Brain microvascular endothelial cell (primary cell): Measurements from ENCODE around the gene RBM42.

Experiments used
- DNase-seq: peaks from one replicate; pipeline ENCODE4 v3.0.0-alpha.2; 2020
- H3K27ac ChIP-seq: fragments of 250-450 bp; sonication (Bioruptor Pico); 2 replicates; pipeline ENCODE4 v1.5.1; 2020; ENCODE audit warnings: mild to moderate bottlenecking, moderate library complexity
- H3K27me3 ChIP-seq: fragments of 250-450 bp; sonication (Bioruptor Pico); replicated peaks from 2 replicates; pipeline ENCODE4 v1.5.1; 2020; ENCODE audit warnings: mild to moderate bottlenecking
- H3K36me3 ChIP-seq: fragments of 250-450 bp; sonication (Bioruptor Pico); replicated peaks from 2 replicates; pipeline ENCODE4 v1.5.1; 2020; ENCODE audit warnings: mild to moderate bottlenecking
- H3K4me3 ChIP-seq: 2 replicates; pipeline ENCODE4 v1.5.1; 2011; ENCODE audit warnings: low read depth, mild to moderate bottlenecking, control low read depth, low read length, moderate library complexity
- in situ Hi-C: cut with HindIII; loops from 2 replicates; pipeline ENCODE4 v1.10.0; 2017; ENCODE audit warnings: low sequenced_read_pairs, low pct_ligation_motif_present
- TF ChIP-seq, protein P1 (sequence below): IDR thresholded peaks from 2 replicates; pipeline ENCODE4 v1.5.1; 2011; ENCODE audit warnings: low read depth, mild to moderate bottlenecking, moderate library complexity, low read length, control low read depth, inconsistent platforms; ENCODE audit errors: missing control alignments

RBM42 gene

DNA sequence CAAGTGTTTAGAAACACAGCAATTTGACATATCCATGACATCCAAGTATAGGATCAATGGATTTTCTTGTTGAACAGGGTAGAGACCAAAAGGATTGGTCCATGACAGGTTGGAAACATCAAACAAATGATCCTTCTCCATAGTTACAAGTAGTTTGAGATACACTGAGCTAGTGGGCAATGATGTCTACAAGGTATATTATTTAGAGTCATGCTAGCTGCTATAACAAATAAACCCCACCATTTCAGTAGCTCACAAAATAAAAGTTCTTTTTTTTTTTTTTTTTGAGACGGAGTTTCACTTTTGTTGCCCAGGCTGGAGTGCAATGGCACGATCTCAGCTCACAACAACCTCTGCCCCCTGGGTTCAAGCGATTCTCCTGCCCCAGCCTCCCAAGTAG lies 21.2 kb upstream of the RBM42 start:
- DNase-seq, result no peak
- Histone ChIP-seq H3K27ac (no peak overlapping the region), H3K36me3 (no peaks in the 10 kb centered on the region), H3K4me3 (no peak overlapping the region), H3K27me3 (no peaks in the 10 kb centered on the region)
- in situ Hi-C loops, result no loop called here
- TF ChIP-seq, protein P1, sequence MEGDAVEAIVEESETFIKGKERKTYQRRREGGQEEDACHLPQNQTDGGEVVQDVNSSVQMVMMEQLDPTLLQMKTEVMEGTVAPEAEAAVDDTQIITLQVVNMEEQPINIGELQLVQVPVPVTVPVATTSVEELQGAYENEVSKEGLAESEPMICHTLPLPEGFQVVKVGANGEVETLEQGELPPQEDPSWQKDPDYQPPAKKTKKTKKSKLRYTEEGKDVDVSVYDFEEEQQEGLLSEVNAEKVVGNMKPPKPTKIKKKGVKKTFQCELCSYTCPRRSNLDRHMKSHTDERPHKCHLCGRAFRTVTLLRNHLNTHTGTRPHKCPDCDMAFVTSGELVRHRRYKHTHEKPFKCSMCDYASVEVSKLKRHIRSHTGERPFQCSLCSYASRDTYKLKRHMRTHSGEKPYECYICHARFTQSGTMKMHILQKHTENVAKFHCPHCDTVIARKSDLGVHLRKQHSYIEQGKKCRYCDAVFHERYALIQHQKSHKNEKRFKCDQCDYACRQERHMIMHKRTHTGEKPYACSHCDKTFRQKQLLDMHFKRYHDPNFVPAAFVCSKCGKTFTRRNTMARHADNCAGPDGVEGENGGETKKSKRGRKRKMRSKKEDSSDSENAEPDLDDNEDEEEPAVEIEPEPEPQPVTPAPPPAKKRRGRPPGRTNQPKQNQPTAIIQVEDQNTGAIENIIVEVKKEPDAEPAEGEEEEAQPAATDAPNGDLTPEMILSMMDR, result no peak

DNA sequence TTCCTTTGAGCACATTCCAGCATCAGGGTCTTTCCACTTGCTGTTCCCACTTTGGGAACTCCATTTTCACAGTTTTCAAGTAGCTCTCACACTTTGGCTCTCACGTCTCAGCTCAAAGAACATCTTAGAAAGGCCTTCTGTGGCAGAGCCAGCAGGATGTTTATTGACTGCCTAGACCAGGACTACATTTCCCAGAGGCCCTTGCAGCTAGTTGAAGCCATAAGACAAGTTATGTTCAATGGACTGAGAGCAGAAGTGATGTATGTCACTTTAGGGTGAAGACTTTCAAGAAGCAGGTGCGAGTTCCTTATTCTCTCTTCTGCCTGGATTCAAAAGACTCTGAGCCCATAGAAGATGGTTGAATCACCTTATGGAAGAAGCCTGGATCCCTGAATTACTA lies 20.6 kb upstream of the RBM42 start:
- H3K27me3 ChIP-seq, result no peaks in the 10 kb centered on the region
- H3K27ac ChIP-seq, result no peak overlapping the region
- TF ChIP-seq, protein P1, result no peak
- no peak overlapping the region for H3K4me3 ChIP-seq
- in situ Hi-C loops, result no loop called here
- H3K36me3 ChIP-seq, result no peaks in the 10 kb centered on the region
- no peak for DNase-seq

DNA sequence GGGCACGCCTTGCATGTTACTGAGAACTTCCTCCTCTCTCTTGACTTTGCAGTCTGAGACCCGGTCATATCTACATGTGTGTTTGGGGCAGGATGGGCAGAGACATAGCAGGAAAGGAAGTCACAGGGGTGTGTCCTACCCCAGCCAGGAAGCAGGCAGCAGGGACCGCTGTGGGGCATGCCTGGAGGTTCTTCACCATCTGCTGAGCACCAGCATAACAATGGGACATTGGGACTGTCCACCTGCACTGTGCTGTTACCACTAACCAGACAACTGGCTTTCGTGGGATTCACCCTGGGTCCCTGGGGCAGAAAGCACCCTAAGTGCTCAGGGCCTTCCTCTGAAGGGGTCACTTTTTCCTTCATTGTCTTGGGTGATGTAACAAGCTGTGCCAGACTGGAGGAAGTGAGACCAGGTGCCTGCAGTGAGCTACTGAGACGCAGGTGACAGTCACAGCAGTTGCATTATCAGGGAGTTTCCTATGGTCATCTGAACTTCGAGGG lies 18.9 kb upstream of the RBM42 start:
- TF ChIP-seq, protein P1, result no peak
- H3K27me3 ChIP-seq, result no peaks in the 10 kb centered on the region
- in situ Hi-C loops, result no loop called here
- no peak for DNase-seq
- H3K4me3 ChIP-seq, result no peak overlapping the region
- H3K27ac ChIP-seq, result no peak overlapping the region
- no peaks in the 10 kb centered on the region for H3K36me3 ChIP-seq

DNA sequence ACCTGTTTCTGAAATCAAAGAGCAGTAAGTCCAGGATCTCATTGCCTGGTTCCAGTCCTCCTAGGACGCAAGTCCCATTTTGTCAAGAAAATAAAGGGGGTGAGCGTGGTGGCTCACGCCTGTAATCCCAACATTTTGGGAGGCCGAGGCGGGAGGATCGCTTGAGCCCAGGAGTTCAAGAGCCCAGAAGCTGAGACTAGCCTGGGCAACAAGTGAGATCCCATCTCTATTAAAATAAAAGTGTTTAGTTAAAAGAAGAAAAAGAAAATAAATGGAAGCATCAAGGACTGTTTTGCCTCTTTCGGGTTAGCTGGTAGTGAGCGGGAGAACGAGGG lies 16.6 kb upstream of the RBM42 start:
- Histone ChIP-seq H3K27ac (no peak overlapping the region), H3K4me3 (peak overlapping the region; percentile 89), H3K36me3 (no peaks in the 10 kb centered on the region), H3K27me3 (no peaks in the 10 kb centered on the region)
- DNase-seq, result no peak
- in situ Hi-C loops, result no loop called here
- TF ChIP-seq, protein P1, result no peak

DNA sequence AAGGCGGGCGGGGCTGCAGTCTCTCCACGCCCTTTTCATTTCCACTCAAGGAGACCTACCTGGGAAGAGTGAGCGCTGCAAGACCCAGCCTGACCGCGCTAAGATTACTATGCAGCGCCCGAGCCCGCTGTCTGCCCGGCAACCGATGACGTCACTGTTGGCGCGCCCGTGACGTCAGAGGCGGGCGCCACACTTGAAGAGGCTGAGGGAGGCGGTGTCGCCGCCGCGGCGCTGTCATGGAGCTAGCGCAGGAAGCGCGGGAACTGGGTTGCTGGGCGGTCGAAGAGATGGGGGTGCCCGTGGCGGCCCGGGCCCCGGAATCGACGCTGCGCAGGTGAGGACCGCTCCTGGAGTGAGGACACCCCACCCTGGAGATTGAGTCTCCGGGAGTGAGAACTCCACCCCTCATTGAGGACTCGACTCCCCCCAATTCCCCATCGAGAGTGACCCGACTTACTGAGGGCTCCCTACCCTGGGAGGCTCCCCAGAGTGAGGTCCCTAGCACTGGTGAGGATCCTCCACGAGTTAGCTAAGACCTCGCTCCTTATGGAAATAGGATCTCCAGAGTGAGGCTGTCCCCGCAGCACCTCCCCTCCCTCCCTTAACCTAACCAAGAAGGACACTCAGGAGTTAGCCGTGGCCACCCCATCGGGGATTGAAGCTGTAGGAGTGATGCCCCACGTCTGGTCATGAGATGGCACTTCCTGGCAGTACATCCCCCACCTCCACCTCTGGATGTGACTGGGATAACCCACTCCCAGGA lies 16.1 kb upstream of the RBM42 start, which contains the start of gene HAUS5:
HAUS5 (plus strand) TSS at position 177 of the 763 bp plus-strand sequence; CDS start at position 237, 60 bp downstream.
- Histone ChIP-seq H3K27ac (peak within 1 kb of the TSS; percentile 33), H3K36me3 (no peaks in the 10 kb centered on the region), H3K27me3 (no peaks in the 10 kb centered on the region), H3K4me3 (peak within 1 kb of the TSS; percentile 89)
- in situ Hi-C loops, result no loop called here
- peak; percentile 87 for DNase-seq
- TF ChIP-seq, protein P1, result no peak
